ENCODE measurements around the gene TEDC2. TPM values are rescaled to one million over a fixed set of nuclear protein-coding genes. Genes with fewer than 3 reads are reported as not detected.

TEDC2 gene
- total RNA-seq, 4 donors from 2014 or later = 1.1 to 12.3 (median 4.4) TPM

DNA sequence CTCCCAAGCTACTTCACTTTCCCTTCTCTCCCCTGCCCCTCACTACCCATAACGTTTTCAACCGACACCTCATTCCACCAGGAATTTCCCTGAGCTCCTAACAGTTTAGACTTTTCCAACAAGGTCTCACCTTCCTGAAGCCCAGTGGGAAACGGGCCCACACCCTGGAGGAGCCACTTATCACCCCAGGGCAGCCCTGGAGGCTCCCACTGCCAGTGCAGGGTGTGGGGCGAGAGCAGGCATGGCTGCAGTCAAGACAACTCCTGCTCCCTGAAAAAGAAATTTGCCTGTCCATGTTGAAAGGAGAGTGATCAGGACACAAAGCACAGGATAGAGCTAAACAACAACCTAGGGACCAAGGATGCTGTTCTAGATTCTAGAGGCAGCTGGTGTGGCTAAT lies 32.4 kb upstream of the TEDC2 start:
- H3K4me3 ChIP-seq = no peak overlapping the region
- TF ChIP-seq POLR2A (IDR thresholded peaks at IDR 0.05) = no peak
- TF ChIP-seq, protein P1, sequence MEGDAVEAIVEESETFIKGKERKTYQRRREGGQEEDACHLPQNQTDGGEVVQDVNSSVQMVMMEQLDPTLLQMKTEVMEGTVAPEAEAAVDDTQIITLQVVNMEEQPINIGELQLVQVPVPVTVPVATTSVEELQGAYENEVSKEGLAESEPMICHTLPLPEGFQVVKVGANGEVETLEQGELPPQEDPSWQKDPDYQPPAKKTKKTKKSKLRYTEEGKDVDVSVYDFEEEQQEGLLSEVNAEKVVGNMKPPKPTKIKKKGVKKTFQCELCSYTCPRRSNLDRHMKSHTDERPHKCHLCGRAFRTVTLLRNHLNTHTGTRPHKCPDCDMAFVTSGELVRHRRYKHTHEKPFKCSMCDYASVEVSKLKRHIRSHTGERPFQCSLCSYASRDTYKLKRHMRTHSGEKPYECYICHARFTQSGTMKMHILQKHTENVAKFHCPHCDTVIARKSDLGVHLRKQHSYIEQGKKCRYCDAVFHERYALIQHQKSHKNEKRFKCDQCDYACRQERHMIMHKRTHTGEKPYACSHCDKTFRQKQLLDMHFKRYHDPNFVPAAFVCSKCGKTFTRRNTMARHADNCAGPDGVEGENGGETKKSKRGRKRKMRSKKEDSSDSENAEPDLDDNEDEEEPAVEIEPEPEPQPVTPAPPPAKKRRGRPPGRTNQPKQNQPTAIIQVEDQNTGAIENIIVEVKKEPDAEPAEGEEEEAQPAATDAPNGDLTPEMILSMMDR (IDR thresholded peaks at IDR 0.05) = no peak
- peaks cover 9 to 29% (median 13%) of the 10 kb centered on the region in 3 donors for H3K4me1 ChIP-seq
- H3K27me3 ChIP-seq = no peaks in the 10 kb centered on the region
- no peaks in the 10 kb centered on the region for H3K9me3 ChIP-seq
- 80% methylated on average over 2 of the region's 4 CpGs; no CpG with 5 or more reads in 1 of the 2 donors for WGBS, 2 donors
- no peak for DNase-seq
- H3K36me3 ChIP-seq = peaks cover 0 to 12% (median 0%) of the 10 kb centered on the region in 3 donors
- H3K27ac ChIP-seq = no peak overlapping the region
- intact Hi-C loops (cut with DNase I) = loop anchor here (10.0 kb wide), 2 partner anchors 67 to 83 kb away; partner anchors contain the start of gene ABCA3

DNA sequence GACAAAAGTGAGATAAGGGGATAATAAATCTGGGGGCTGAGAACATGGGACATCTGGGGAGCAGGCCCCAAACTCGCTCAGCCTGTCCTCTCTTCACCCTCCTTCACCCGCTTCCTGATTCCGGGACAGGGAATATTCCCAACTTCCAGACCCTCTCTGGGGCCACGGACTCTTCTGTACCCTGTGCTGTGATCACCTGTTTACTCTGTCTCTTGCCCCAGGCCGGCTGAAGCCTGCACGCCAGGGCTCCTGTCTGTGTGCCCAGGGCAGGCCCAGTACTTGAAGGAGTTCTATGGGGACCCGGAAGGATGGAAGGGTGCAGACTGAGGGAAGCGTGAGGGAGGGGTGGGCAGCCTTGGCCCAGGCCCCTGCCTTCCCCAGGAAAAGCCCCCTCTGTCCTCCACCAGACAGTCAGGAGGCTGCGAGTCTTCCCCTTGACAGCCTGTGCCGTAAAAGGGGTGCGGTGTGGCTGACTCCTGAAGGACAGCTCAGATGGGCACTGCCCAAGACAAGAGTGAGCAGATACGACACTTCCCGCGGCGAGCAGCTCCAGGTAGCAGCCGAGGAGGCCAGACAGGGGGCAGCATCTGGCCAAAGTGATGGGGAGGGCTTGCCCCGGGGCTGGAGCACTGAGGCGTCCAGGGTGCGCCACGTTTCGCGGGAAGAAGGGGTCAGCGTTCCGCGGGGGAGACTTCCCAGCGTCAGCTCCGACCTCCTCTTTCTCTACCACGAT lies 31.7 kb upstream of the TEDC2 start:
- Histone ChIP-seq H3K27ac (peak overlapping the region; percentile 77 to 88 (median 82)), H3K4me3 (peak overlapping the region; percentile 73 to 96 (median 82)), H3K27me3 (no peaks in the 10 kb centered on the region), H3K36me3 (peaks cover 0 to 19% (median 0%) of the 10 kb centered on the region in 3 donors), H3K9me3 (no peaks in the 10 kb centered on the region), H3K4me1 (peaks cover 9 to 29% (median 13%) of the 10 kb centered on the region in 3 donors)
- TF ChIP-seq, protein P1 (IDR thresholded peaks at IDR 0.05) = peak in 4 of 6 experiments; percentile 12 to 31 (median 21)
- TF ChIP-seq POLR2A (IDR thresholded peaks at IDR 0.05) = no peak
- intact Hi-C loops (cut with DNase I) = loop anchor here (10.0 kb wide), 2 partner anchors 67 to 83 kb away; partner anchors contain the start of gene ABCA3
- WGBS, 2 donors = 22 to 48% methylated on average over 7 to 21 of the region's 28 CpGs
- DNase-seq = no peak

DNA sequence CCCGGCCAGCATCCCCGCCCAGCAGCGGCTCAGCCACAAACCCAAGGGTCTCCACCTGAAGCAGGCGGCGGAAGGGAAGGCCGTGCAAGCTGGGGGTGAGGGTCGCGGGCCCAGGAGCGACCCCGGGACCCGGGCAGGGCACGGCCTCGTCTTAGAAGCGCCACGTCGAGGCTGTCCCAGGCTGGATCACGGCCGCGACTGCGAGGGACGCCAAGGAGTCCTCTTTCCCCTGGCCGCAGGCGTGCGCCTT lies 31.2 kb upstream of the TEDC2 start:
- intact Hi-C loops (cut with DNase I) = loop anchor here (10.0 kb wide), 2 partner anchors 66 to 84 kb away; partner anchors contain the start of gene ABCA3
- WGBS, 2 donors = 0% methylated on average over 7 of the region's 24 CpGs; no CpG with 5 or more reads in 1 of the 2 donors
- H3K4me1 ChIP-seq = peaks cover 9 to 29% (median 13%) of the 10 kb centered on the region in 3 donors
- peaks cover 0 to 24% (median 0%) of the 10 kb centered on the region in 3 donors for H3K36me3 ChIP-seq
- no peaks in the 10 kb centered on the region for H3K9me3 ChIP-seq
- H3K27me3 ChIP-seq = no peaks in the 10 kb centered on the region
- TF ChIP-seq POLR2A (IDR thresholded peaks at IDR 0.05) = no peak
- TF ChIP-seq, protein P1 (IDR thresholded peaks at IDR 0.05) = no peak
- no peak for DNase-seq
- H3K27ac ChIP-seq = peak overlapping the region; percentile 77 to 88 (median 82)
- peak overlapping the region; percentile 73 to 96 (median 82) for H3K4me3 ChIP-seq

DNA sequence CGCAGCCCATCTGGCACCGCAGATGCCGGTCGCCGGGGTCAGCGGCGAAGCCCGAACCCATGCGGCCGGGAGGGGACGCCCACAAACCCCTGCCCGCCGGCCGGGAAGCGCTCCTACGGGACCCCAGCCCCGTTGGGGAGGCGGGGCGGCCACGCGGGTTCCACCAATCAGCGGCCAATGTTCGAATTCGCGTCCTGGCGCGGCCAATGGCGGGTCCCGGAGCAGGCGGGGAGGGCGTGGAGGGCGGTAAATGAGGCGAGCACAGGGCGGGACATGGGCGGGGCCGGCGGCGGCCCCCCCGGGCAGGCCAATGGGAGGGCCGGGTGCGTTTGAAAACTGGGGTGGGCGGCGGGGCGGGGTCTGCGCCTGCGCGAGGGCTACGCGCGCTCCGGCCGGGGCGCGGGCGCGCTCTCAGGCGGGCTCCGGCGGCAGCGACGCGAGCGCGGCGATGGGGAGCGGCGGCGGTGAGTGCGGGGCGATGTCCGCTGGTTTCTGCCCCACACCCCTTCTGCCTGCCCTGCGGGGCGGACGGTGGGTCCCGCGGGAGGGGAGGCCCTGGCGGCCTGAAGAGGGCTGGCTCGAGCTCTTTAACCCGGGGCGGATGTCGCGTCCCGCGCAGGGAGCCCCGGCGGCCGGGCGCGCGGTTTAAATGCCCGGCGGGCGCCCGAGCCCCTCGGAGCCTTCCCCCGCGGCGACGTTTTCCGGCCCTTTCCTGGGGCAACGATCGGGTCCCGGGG lies 30.7 kb upstream of the TEDC2 start, which contains the start of gene CCNF:
CCNF (plus strand) TSS at position 414 of the 737 bp plus-strand sequence; CDS start at position 449, 35 bp downstream.
- Histone ChIP-seq H3K4me3 (peak within 1 kb of the TSS; percentile 73 to 96 (median 82)), H3K27me3 (no peaks in the 10 kb centered on the region), H3K4me1 (peaks cover 9 to 29% (median 13%) of the 10 kb centered on the region in 3 donors), H3K27ac (peak within 1 kb of the TSS; percentile 77 to 88 (median 82)), H3K9me3 (no peaks in the 10 kb centered on the region), H3K36me3 (peaks cover 0 to 29% (median 0%) of the 10 kb centered on the region in 3 donors)
- WGBS, 2 donors = no CpG with 5 or more reads among the region's 103 CpGs
- intact Hi-C loops (cut with DNase I) = loop anchor here (10.0 kb wide), 2 partner anchors 66 to 84 kb away; partner anchors contain the start of gene ABCA3
- TF ChIP-seq, protein P1 (IDR thresholded peaks at IDR 0.05) = peak in 3 of 6 experiments; percentile 13 to 26 (median 26)
- TF ChIP-seq POLR2A (IDR thresholded peaks at IDR 0.05) = peak in 3 of 4 donors; percentile 23 to 59 (median 35)
- peak; percentile 70 for DNase-seq
